SKM-1 treated with dmso at 0.1 percent for 144 hours (cell line): ENCODE results near the gene SIRPB2.

Experiments
- DNase-seq: peaks from one replicate; lab custom pipeline; 2025; ENCODE audit not compliant: unreplicated experiment; lab: John Stamatoyannopoulos, UW

The SIRPB2 gene

GRCh38 chr20:1443085-1443484, 48.1 kb downstream of the SIRPB2 start:
- DNase-seq: no peak

GRCh38 chr20:1442304-1442703, 48.9 kb downstream of the SIRPB2 start:
- DNase-seq: no peak

DNA sequence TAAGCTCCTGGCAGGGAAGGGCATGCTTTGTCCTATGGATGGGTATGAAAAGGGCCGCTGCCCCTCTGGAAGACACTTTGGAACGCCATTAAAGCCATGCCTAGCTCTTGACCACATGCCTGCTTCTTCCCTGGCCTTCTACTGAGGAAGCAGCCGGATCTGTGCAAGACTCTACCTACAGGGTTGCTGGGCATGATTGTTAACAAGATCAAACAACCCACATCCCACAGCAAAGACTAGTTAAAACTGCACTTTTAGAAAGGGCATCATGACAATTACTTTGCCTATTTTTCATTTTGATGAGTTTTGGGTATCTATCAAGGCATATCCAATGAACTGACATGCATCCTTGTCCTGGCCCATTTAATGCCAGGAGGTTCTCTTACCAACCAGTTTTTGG, 50.1 kb downstream of the SIRPB2 start:
- no peak for DNase-seq

GRCh38 chr20:1440024-1440423, 51.2 kb downstream of the SIRPB2 start:
- no peak for DNase-seq

DNA sequence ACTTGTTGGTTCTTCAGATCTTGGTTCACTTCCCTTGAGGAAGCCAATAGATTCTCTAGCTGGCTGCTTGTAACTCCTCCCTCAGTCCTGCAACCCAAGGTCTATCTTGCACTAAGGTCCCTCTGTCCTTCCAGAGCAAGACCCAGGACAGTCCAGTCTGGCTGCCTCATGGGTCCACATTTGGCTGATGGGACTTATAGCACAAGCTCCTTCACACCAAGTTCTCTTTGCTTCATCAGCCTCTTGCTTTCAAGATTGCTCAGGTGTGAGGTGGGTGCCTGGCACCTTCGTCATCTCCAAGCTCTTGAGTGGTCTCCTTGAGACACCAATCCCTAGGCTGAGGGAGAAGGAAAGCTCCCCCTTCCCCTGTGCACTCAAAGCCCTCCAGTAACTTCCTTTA, 52.9 kb downstream of the SIRPB2 start:
- no peak for DNase-seq

- peak; percentile 16 for DNase-seq
Measured at GRCh38 chr20:1437235-1437904, 53.9 kb downstream of the SIRPB2 start.

- no peak for DNase-seq
Measured at GRCh38 chr20:1436263-1436662, 55.0 kb downstream of the SIRPB2 start.

DNA sequence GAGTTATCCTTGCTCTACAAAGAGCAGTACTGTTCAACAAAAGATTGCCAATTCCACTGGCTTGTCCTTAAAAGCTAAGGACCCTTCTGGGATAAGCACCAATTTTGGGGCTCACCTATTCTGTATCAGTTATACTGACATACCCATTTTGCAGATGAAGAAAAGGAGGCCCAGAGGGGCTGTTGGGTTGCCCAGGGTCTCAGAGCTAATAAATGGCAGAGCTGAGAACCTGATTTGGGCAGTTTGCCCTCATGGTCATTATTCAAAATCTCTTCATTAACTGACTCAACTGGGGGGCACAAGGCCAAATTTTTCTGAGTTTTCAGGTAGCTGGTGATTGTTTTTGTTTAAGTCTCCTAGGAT, 55.9 kb downstream of the SIRPB2 start:
- no peak for DNase-seq

GRCh38 chr20:1434571-1435336, 56.5 kb downstream of the SIRPB2 start:
- DNase-seq: peak; percentile 67

GRCh38 chr20:1431158-1431557, 60.1 kb downstream of the SIRPB2 start:
- no peak for DNase-seq

DNA sequence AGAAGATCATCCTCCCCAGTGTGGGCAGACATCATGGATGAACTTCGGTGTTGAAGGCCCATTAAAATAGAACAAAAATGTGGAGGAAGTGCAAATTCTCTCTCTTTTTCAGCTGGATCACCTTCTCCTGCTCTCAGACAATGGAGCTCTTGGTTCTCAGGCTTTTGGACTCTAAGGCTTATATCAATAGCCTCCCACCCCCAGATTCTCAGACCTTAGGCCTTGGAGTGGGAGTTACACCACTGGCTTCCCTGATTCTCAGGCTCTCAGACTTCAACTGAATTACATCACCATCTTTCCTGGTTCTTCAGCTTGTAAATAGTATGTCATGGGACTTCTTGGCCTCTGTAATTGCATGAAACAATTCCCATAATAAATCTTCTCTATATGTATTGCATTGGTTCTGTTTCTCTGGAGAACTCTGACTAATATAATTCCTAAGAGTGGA, 61.2 kb downstream of the SIRPB2 start:
- DNase-seq: no peak

- DNase-seq: no peak
Measured at GRCh38 chr20:1429143-1429728, 62.0 kb downstream of the SIRPB2 start.

DNA sequence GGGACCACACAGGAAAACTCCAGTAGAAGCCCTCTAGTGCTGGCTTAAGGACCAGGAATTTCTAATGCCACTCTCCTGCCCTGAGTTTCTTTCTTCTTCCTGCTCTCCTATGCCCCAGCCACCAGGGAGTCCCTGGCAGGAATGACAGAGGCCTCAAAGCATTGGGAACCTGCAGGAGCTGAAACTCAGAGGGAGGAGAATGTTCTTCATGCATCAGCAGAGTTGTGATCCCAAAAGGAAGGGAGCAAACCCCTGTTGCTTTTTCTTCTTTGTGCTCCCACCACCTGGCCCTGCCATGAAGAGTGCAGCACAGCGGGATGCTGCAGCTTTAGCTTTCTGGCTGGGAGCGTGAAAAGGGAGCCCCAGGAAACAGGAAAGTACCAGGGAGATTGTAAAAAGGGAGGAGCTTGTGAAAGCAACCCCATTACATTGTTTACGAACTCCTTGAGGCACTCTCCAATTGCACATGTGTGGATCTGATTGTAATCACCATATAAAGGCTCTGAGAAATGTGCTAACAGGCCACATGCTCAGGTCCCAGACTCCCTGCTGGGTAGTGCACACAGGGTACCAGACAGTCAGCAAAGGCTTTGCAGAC, 63.7 kb downstream of the SIRPB2 start:
- DNase-seq: no peak

DNA sequence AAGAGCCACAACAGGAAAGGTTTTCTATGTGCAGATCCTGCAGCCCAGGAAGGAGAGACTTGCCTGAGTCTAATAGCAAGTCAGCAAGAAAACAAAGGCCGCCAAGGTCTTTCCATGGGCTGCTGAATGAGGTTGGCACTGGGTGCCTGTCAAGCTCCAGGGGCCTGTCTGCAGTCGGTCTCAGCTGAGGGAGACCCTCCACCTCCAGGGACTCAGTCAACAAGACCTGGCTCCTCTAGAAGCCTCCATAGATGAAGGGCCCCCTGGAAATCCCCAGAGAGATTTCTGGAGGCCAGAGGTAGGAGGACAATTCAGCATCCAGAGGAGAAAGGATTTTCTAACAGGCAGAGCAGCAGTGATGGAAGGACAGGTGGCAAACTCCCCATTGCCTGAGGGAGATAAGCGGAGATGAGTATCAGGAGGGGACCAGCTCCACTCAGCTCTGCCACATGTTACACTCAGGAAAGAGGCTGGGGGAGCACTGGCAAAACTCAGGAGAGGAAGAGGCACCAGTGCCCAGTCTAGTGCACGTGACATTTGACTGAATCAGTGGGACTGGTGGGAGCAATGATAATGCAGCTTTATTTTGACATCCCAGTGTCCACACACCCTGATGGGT, 64.9 kb downstream of the SIRPB2 start:
- DNase-seq: no peak
